Peyer's patch (tissue), 4 donors: ENCODE measurements around the gene FDXACB1. TPM values are rescaled to one million over a fixed set of nuclear protein-coding genes. Genes with fewer than 3 reads are reported as not detected.

Experiments
- DNase-seq, 3 donors: peaks; one replicate each; pipeline ENCODE4 v3.0.0-alpha.2; 2017 to 2019
- H3K27ac ChIP-seq, 4 donors: fragments of 200-600 bp; sonication (generic); one replicate each; pipeline ENCODE4 v1.5.1; 2016 to 2019
- H3K27me3 ChIP-seq, 2 donors: fragments of 200-600 bp; sonication (generic); one replicate each; pipeline ENCODE4 v1.5.1; 2019
- H3K36me3 ChIP-seq, 3 donors: fragments of 200-600 bp; sonication (generic); one replicate each; pipeline ENCODE4 v1.5.1; 2016 to 2019
- H3K4me1 ChIP-seq, 4 donors: fragments of 200-600 bp; sonication (generic); one replicate each; pipeline ENCODE4 v1.5.1; 2016 to 2019
- H3K4me3 ChIP-seq, 4 donors: fragments of 200-600 bp; sonication (generic); 1 replicate in 3 of 4; 2 replicates in 1 of 4; pipeline ENCODE4 v1.5.1; 2016 to 2019; ENCODE audit warnings: mild to moderate bottlenecking in 1 of 4
- H3K9me3 ChIP-seq, 4 donors: fragments of 200-600 bp; sonication (generic); one replicate each; pipeline ENCODE4 v1.5.1; 2016 to 2019; ENCODE audit warnings: mild to moderate bottlenecking in 1 of 4
- POLR2A ChIP-seq, 2 donors: fragments of 450-650 bp; IDR thresholded peaks; one replicate each; pipeline ENCODE4 v1.5.1; 2017; ENCODE audit warnings: antibody characterized with exemption in 2 of 2, mild to moderate bottlenecking in 2 of 2, moderate library complexity in 2 of 2
- small RNA-seq, 2 donors: library from RNA; depleted of rRNA; stranded (forward); fragments of <200 nt; gene quantifications; one replicate each; pipeline ENCODE3, GENCODE V24; 2016
- total RNA-seq, 4 donors: library from RNA; depleted of rRNA; stranded (reverse); fragments of >200 nt; gene quantifications; one replicate each; pipeline ENCODE4 v1.1.0, GENCODE V29; 2016
- TF ChIP-seq, protein P1 (sequence below), 6 experiments: fragments of 450-650 bp in 4 of 6; fragments of 200-600 bp in 2 of 6; sonication (generic) in 1 of 6; IDR thresholded peaks; one replicate each; pipeline ENCODE4 v1.5.1; 2017 to 2019; ENCODE audit warnings: antibody characterized with exemption in 6 of 6, mild to moderate bottlenecking in 3 of 6, moderate library complexity in 1 of 6

FDXACB1 gene
- total RNA-seq, 4 donors from 2014 or later = 0.53 to 1.7 (median 1.1) TPM

DNA sequence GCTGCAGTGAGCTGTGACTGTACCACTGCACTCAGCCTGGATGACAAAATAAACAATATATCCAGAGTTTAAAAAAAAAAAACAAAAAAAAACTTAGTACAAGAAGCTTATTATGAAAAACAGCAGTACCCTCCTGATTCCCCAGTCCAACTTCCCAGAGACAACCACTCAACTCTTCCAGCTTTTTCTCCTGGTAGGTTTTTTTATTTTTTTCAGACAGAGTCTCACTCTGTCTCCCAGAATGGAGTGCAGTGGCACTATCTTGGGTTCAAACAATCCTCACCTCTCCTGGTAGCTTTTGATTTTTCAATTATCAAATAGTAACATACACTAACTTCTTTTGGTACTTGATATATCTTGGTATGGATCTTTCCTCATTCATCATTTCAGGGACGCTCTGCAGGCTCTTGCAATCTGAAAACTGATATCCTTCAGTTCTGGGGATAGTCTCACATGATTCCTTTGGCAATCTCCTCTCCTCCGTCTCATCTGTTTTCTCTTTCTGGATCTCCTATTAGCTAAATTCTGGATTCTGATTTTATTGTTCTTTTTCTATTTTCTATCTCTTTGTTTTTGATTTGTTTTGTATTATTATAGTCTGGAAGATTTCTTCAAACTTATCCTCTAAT lies 52.5 kb downstream of the FDXACB1 start:
- Histone ChIP-seq H3K36me3 (peaks cover 0 to 11% (median 0%) of the 10 kb centered on the region in 3 donors), H3K27ac (no peak overlapping the region), H3K9me3 (no peaks in the 10 kb centered on the region), H3K4me3 (no peak overlapping the region), H3K4me1 (no peaks in the 10 kb centered on the region), H3K27me3 (no peaks in the 10 kb centered on the region)
- DNase-seq = no peak
- no peak for TF ChIP-seq POLR2A (IDR thresholded peaks at IDR 0.05)
- TF ChIP-seq, protein P1, sequence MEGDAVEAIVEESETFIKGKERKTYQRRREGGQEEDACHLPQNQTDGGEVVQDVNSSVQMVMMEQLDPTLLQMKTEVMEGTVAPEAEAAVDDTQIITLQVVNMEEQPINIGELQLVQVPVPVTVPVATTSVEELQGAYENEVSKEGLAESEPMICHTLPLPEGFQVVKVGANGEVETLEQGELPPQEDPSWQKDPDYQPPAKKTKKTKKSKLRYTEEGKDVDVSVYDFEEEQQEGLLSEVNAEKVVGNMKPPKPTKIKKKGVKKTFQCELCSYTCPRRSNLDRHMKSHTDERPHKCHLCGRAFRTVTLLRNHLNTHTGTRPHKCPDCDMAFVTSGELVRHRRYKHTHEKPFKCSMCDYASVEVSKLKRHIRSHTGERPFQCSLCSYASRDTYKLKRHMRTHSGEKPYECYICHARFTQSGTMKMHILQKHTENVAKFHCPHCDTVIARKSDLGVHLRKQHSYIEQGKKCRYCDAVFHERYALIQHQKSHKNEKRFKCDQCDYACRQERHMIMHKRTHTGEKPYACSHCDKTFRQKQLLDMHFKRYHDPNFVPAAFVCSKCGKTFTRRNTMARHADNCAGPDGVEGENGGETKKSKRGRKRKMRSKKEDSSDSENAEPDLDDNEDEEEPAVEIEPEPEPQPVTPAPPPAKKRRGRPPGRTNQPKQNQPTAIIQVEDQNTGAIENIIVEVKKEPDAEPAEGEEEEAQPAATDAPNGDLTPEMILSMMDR (IDR thresholded peaks at IDR 0.05) = no peak

Small RNAs within 50 kb of the gene (small RNA-seq; reads per million reads assigned to genes)
- 0 reads per million in 2 donors for gene C11orf52
- 0 reads per million in 2 donors for gene GNG5P3
- gene RNA5SP351 = 0 reads per million in 2 donors
- gene RPL37AP8 = 0 reads per million in 2 donors

Other genes with a start within 250 kb of the FDXACB1 start
- gene PPP2R1B, start 112.8 kb downstream of the FDXACB1 start, total RNA-seq = 10 to 100 TPM; 25.6 to 51.8 (median 41.7) TPM
- gene ALG9, start 7.6 kb downstream of the FDXACB1 start, total RNA-seq = 10 to 100 TPM; 14.0 to 32.4 (median 31.7) TPM
- 10 to 100 TPM in 3 of 4 donors, not detected in 1; 11.9 to 22.6 (median 16.0) TPM for gene CFAP68, start 376 bp upstream of the FDXACB1 start, total RNA-seq
- gene CRYAB, start 32.6 kb upstream of the FDXACB1 start, total RNA-seq = 10 to 100 TPM in 3 of 4 donors, 1 to 10 TPM in 1; 7.7 to 32.2 (median 14.9) TPM
- gene HSPB2, start 33.6 kb upstream of the FDXACB1 start, total RNA-seq = 1 to 10 TPM in 1 of 4 donors, under 1 TPM in 1, not detected in 2; 0.94 to 2.5 TPM
- 10 to 100 TPM in 2 of 4 donors, 1 to 10 TPM in 2; 4.1 to 15.7 (median 10.4) TPM for gene C11orf52, start 39.7 kb upstream of the FDXACB1 start, total RNA-seq
- gene DIXDC1, start 58.2 kb upstream of the FDXACB1 start, total RNA-seq = 10 to 100 TPM in 3 of 4 donors, 1 to 10 TPM in 1; 9.8 to 37.1 (median 15.1) TPM
- gene DLAT, start 146.2 kb upstream of the FDXACB1 start, total RNA-seq = 10 to 100 TPM; 23.2 to 28.6 (median 27.0) TPM
- gene PIH1D2, start 194.9 kb upstream of the FDXACB1 start, total RNA-seq = 10 to 100 TPM in 1 of 4 donors, 1 to 10 TPM in 1, not detected in 2; 2.8 to 11.6 TPM
- 10 to 100 TPM; 10.1 to 28.1 (median 11.8) TPM for gene NKAPD1, start 195.1 kb upstream of the FDXACB1 start, total RNA-seq
- 10 to 100 TPM; 27.8 to 33.3 (median 29.8) TPM for gene TIMM8B, start 207.6 kb upstream of the FDXACB1 start, total RNA-seq
- gene SDHD, start 207.7 kb upstream of the FDXACB1 start, total RNA-seq = 100 to 1,000 TPM; 114 to 290 (median 149) TPM